Stimulated activated effector memory CD8-positive, alpha-beta T cell treated with anti-CD3 and anti-CD28 coated beads, Interleukin-12 subunit alpha, Interleukin-12 subunit beta, amount 100 ng/mL, for 72 hours (primary cell): ENCODE results near the gene KIF3B.
"Not testable (repeated sequence)": the region's sequence is repeated elsewhere in the genome, so short reads cannot be mapped to it uniquely, and the experiment has no call there.

Experiments
- ATAC-seq: fragments of 150-1000 bp; cut with Tn5 transposase; 2 replicates; pipeline ENCODE4 v1.10.0; 2021
- DNase-seq, 2 donors: peaks; one replicate each; pipeline ENCODE4 v3.0.0; 2021 to 2022; ENCODE audit warnings: low spot score in 2 of 2
- H3K27ac Mint-ChIP-seq: one replicate; pipeline ENCODE4 v1.8.0; 2022; ENCODE audit warnings: mild to moderate bottlenecking, mixed read lengths
- H3K36me3 Mint-ChIP-seq: one replicate; pipeline ENCODE4 v1.8.0; 2022; ENCODE audit warnings: mild to moderate bottlenecking, mixed read lengths
- H3K4me1 Mint-ChIP-seq: one replicate; pipeline ENCODE4 v1.8.0; 2022; ENCODE audit warnings: mixed read lengths
- H3K4me3 Mint-ChIP-seq: one replicate; pipeline ENCODE4 v1.8.0; 2022; ENCODE audit warnings: mild to moderate bottlenecking, mixed read lengths
- H3K9me3 Mint-ChIP-seq: one replicate; pipeline ENCODE4 v1.8.0; 2022; ENCODE audit warnings: mixed read lengths

The KIF3B gene

GRCh38 chr20:32238483-32239425 is 38.7 kb upstream of the KIF3B start:
- Mint-ChIP-seq H3K4me1 (peaks cover 23% of the 10 kb centered on the region), H3K9me3 (no peaks in the 10 kb centered on the region), H3K4me3 (no peak overlapping the region), H3K27ac (no peak overlapping the region), H3K36me3 (peaks cover 35% of the 10 kb centered on the region)
- no peak for ATAC-seq
- no peak for DNase-seq

- DNase-seq (no peak), ATAC-seq (no peak)
- Mint-ChIP-seq H3K36me3 (peaks cover 21% of the 10 kb centered on the region), H3K27ac (no peak overlapping the region), H3K4me3 (no peak overlapping the region), H3K4me1 (peaks cover 17% of the 10 kb centered on the region), H3K9me3 (no peaks in the 10 kb centered on the region)
Measured at GRCh38 chr20:32240205-32240604, 37.2 kb upstream of the KIF3B start.

GRCh38 chr20:32241807-32242206 is 35.6 kb upstream of the KIF3B start:
- no peak overlapping the region for H3K27ac Mint-ChIP-seq
- no peaks in the 10 kb centered on the region for H3K9me3 Mint-ChIP-seq
- H3K4me3 Mint-ChIP-seq, result no peak overlapping the region
- DNase-seq (no peak), ATAC-seq (peak; percentile 55)
- H3K4me1 Mint-ChIP-seq, result peaks cover 19% of the 10 kb centered on the region
- peaks cover 8% of the 10 kb centered on the region for H3K36me3 Mint-ChIP-seq

GRCh38 chr20:32244150-32244823 is 33.2 kb upstream of the KIF3B start:
- peak overlapping the region; percentile 56 for H3K27ac Mint-ChIP-seq
- ATAC-seq (no peak), DNase-seq (no peak)
- H3K4me1 Mint-ChIP-seq, result peaks cover 14% of the 10 kb centered on the region
- no peaks in the 10 kb centered on the region for H3K36me3 Mint-ChIP-seq
- no peaks in the 10 kb centered on the region for H3K9me3 Mint-ChIP-seq
- H3K4me3 Mint-ChIP-seq, result no peak overlapping the region

- Mint-ChIP-seq H3K36me3 (no peaks in the 10 kb centered on the region), H3K4me1 (peaks cover 14% of the 10 kb centered on the region), H3K9me3 (no peaks in the 10 kb centered on the region), H3K27ac (peak overlapping the region; percentile 56), H3K4me3 (no peak overlapping the region)
- DNase-seq, result no peak
- no peak for ATAC-seq
Measured at GRCh38 chr20:32244959-32245358, 32.5 kb upstream of the KIF3B start.

GRCh38 chr20:32246208-32246607 is 31.2 kb upstream of the KIF3B start:
- H3K27ac Mint-ChIP-seq, H3K36me3 Mint-ChIP-seq, ATAC-seq, H3K4me3 Mint-ChIP-seq, H3K9me3 Mint-ChIP-seq, DNase-seq: not testable (repeated sequence)
- H3K4me1 Mint-ChIP-seq, result peaks cover 11% of the 10 kb centered on the region

- peaks cover 26% of the 10 kb centered on the region for H3K4me1 Mint-ChIP-seq
- no peak for DNase-seq
- no peaks in the 10 kb centered on the region for H3K9me3 Mint-ChIP-seq
- H3K36me3 Mint-ChIP-seq, result no peaks in the 10 kb centered on the region
- H3K27ac Mint-ChIP-seq, result no peak overlapping the region
- peak; percentile 18 for ATAC-seq
- H3K4me3 Mint-ChIP-seq, result no peak overlapping the region
Measured at GRCh38 chr20:32248043-32248442, 29.4 kb upstream of the KIF3B start.

- Mint-ChIP-seq H3K27ac (peak overlapping the region; percentile 15), H3K4me1 (peaks cover 26% of the 10 kb centered on the region), H3K4me3 (no peak overlapping the region), H3K9me3 (no peaks in the 10 kb centered on the region), H3K36me3 (no peaks in the 10 kb centered on the region)
- no peak for DNase-seq
- peak; percentile 92 for ATAC-seq
Measured at GRCh38 chr20:32249030-32249738, 28.3 kb upstream of the KIF3B start.

GRCh38 chr20:32251470-32251869 is 26.0 kb upstream of the KIF3B start:
- H3K36me3 Mint-ChIP-seq, result no peaks in the 10 kb centered on the region
- peak overlapping the region; percentile 62 for H3K4me3 Mint-ChIP-seq
- no peaks in the 10 kb centered on the region for H3K9me3 Mint-ChIP-seq
- ATAC-seq (no peak), DNase-seq (no peak)
- H3K27ac Mint-ChIP-seq, result peak overlapping the region; percentile 88
- H3K4me1 Mint-ChIP-seq, result peaks cover 22% of the 10 kb centered on the region

- Mint-ChIP-seq H3K4me1 (peaks cover 28% of the 10 kb centered on the region), H3K4me3 (peak overlapping the region; percentile 62), H3K27ac (peak overlapping the region; percentile 88), H3K36me3 (no peaks in the 10 kb centered on the region), H3K9me3 (no peaks in the 10 kb centered on the region)
- peak; percentile 71 for ATAC-seq
- DNase-seq, result peak; percentile 40 to 77
Measured at GRCh38 chr20:32252189-32252588, 25.3 kb upstream of the KIF3B start.

- H3K4me1 Mint-ChIP-seq, H3K27ac Mint-ChIP-seq, H3K9me3 Mint-ChIP-seq, DNase-seq, H3K4me3 Mint-ChIP-seq, ATAC-seq, H3K36me3 Mint-ChIP-seq: not testable (repeated sequence)
Measured at GRCh38 chr20:32260973-32261372, 16.5 kb upstream of the KIF3B start.

GRCh38 chr20:32261644-32262043 is 15.8 kb upstream of the KIF3B start:
- Mint-ChIP-seq H3K4me3 (no peak overlapping the region), H3K9me3 (no peaks in the 10 kb centered on the region), H3K27ac (no peak overlapping the region), H3K4me1 (peaks cover 6% of the 10 kb centered on the region), H3K36me3 (no peaks in the 10 kb centered on the region)
- ATAC-seq (no peak), DNase-seq (no peak)

- no peaks in the 10 kb centered on the region for H3K4me1 Mint-ChIP-seq
- ATAC-seq (no peak), DNase-seq (no peak)
- no peak overlapping the region for H3K4me3 Mint-ChIP-seq
- H3K27ac Mint-ChIP-seq, result no peak overlapping the region
- no peaks in the 10 kb centered on the region for H3K9me3 Mint-ChIP-seq
- H3K36me3 Mint-ChIP-seq, result no peaks in the 10 kb centered on the region
Measured at GRCh38 chr20:32263398-32263954, 14.0 kb upstream of the KIF3B start.

- Mint-ChIP-seq H3K36me3 (no peaks in the 10 kb centered on the region), H3K9me3 (no peaks in the 10 kb centered on the region), H3K27ac (no peak overlapping the region), H3K4me3 (no peak overlapping the region), H3K4me1 (peaks cover 6% of the 10 kb centered on the region)
- no peak for ATAC-seq
- DNase-seq, result no peak
Measured at GRCh38 chr20:32271620-32272019, 5.8 kb upstream of the KIF3B start.

- ATAC-seq, result no peak
- peaks cover 20% of the 10 kb centered on the region for H3K4me1 Mint-ChIP-seq
- no peak for DNase-seq
- no peak overlapping the region for H3K27ac Mint-ChIP-seq
- no peaks in the 10 kb centered on the region for H3K9me3 Mint-ChIP-seq
- no peak overlapping the region for H3K4me3 Mint-ChIP-seq
- H3K36me3 Mint-ChIP-seq, result no peaks in the 10 kb centered on the region
Measured at GRCh38 chr20:32274359-32274758, 3.1 kb upstream of the KIF3B start.
